Measurements from ENCODE around the gene NECTIN4. TPM values are rescaled to one million over a fixed set of nuclear protein-coding genes. Genes with fewer than 3 reads are reported as not detected.

NECTIN4 gene
- total and polyA plus RNA-seq, 8 donors, result 5.6 to 11.2 (median 9.3) TPM

GRCh38 chr1:161127649-161128048 lies 38.3 kb upstream of the NECTIN4 start:
- Histone ChIP-seq H3K27me3 (no peaks in the 10 kb centered on the region), H3K4me3 (no peak overlapping the region), H3K4me1 (peaks cover 5 to 65% of the 10 kb centered on the region in 2 donors), H3K36me3 (peaks cover 7 to 66% of the 10 kb centered on the region in 2 donors), H3K27ac (peak overlapping the region in 1 of 2 donors; percentile 62), H3K9me3 (no peaks in the 10 kb centered on the region)
- DNase-seq (no peak), ATAC-seq (no peak)
- TF ChIP-seq CTCF (IDR thresholded peaks at IDR 0.05), result no peak
- intact Hi-C loops (cut with DNase I), result no loop called here

GRCh38 chr1:161122967-161123366 lies 33.6 kb upstream of the NECTIN4 start:
- TF ChIP-seq CTCF (IDR thresholded peaks at IDR 0.05), result no peak
- Histone ChIP-seq H3K4me3 (no peak overlapping the region), H3K4me1 (peaks cover 10 to 68% of the 10 kb centered on the region in 2 donors), H3K36me3 (peaks cover 7 to 81% of the 10 kb centered on the region in 2 donors), H3K27me3 (no peaks in the 10 kb centered on the region), H3K27ac (no peak overlapping the region), H3K9me3 (no peaks in the 10 kb centered on the region)
- ATAC-seq (no peak), DNase-seq (no peak)
- intact Hi-C loops (cut with DNase I), result no loop called here

DNA sequence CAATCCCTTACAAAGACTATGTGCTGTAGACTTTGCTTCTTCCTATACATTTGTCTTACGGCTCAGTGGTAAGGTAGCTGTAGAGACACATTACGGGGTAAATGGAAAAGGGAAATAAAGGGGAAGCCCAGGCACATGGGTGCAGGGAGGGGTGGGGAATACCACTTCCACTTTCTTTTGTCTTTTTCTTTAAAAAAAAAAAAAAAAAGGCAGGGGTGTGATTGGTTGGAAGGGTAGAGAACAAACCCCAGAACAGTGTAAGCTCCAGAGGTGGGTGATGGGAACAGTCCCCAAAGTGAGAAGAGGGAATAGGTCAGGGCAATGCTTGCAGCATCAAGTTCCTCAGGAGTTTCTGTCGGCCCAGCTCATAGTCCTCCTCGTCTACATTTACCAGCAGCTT lies 32.5 kb upstream of the NECTIN4 start:
- TF ChIP-seq CTCF (IDR thresholded peaks at IDR 0.05), result no peak
- H3K27me3 ChIP-seq, result no peaks in the 10 kb centered on the region
- DNase-seq, result no peak
- peak; percentile 3 for ATAC-seq
- peak overlapping the region in 1 of 2 donors; percentile 58 for H3K27ac ChIP-seq
- intact Hi-C loops (cut with DNase I), result no loop called here
- no peak overlapping the region for H3K4me3 ChIP-seq
- H3K36me3 ChIP-seq, result peaks cover 7 to 70% of the 10 kb centered on the region in 2 donors
- H3K9me3 ChIP-seq, result no peaks in the 10 kb centered on the region
- peaks cover 13 to 61% of the 10 kb centered on the region in 2 donors for H3K4me1 ChIP-seq

GRCh38 chr1:161121042-161121650 lies 31.8 kb upstream of the NECTIN4 start:
- intact Hi-C loops (cut with DNase I), result no loop called here
- Histone ChIP-seq H3K27me3 (no peaks in the 10 kb centered on the region), H3K4me3 (no peak overlapping the region), H3K4me1 (peaks cover 20 to 62% of the 10 kb centered on the region in 2 donors), H3K27ac (peak overlapping the region in 1 of 2 donors; percentile 53), H3K9me3 (no peaks in the 10 kb centered on the region), H3K36me3 (peaks cover 7 to 63% of the 10 kb centered on the region in 2 donors)
- DNase-seq (no peak), ATAC-seq (no peak)
- TF ChIP-seq CTCF (IDR thresholded peaks at IDR 0.05), result no peak

- DNase-seq, result peak in 1 of 4 donors; percentile 59
- peak; percentile 9 for ATAC-seq
- intact Hi-C loops (cut with DNase I), result no loop called here
- Histone ChIP-seq H3K9me3 (no peaks in the 10 kb centered on the region), H3K27me3 (no peaks in the 10 kb centered on the region), H3K36me3 (peaks cover 5 to 46% of the 10 kb centered on the region in 2 donors), H3K4me3 (peak overlapping the region; percentile 92 to 98), H3K27ac (peak overlapping the region; percentile 8 to 90), H3K4me1 (peaks cover 26 to 80% of the 10 kb centered on the region in 2 donors)
- peak; percentile 16 to 17 for TF ChIP-seq CTCF (IDR thresholded peaks at IDR 0.05)
These were observed 29.9 kb upstream of the NECTIN4 start for GRCh38 chr1:161119092-161119903.
